Pulmonary artery endothelial cell (primary cell): ENCODE results near the gene PYCARD. TPM values are rescaled to one million over a fixed set of nuclear protein-coding genes. Genes with fewer than 3 reads are reported as not detected.
"Not testable (repeated sequence)": the region's sequence is repeated elsewhere in the genome, so short reads cannot be mapped to it uniquely, and the experiment has no call there.

Experiments used
- DNase-seq: peaks from one replicate; pipeline ENCODE4 v3.0.0-alpha.2; 2011; ENCODE audit warnings: low read depth, low spot score
- total RNA-seq: library from RNA; depleted of rRNA; stranded (reverse); fragments of >200 nt; gene quantifications from 2 replicates; pipeline ENCODE4 v1.2.3, GENCODE V29; 2014

PYCARD gene
- total RNA-seq, 1 donor from 2014 or later, result 68.2 TPM

DNA sequence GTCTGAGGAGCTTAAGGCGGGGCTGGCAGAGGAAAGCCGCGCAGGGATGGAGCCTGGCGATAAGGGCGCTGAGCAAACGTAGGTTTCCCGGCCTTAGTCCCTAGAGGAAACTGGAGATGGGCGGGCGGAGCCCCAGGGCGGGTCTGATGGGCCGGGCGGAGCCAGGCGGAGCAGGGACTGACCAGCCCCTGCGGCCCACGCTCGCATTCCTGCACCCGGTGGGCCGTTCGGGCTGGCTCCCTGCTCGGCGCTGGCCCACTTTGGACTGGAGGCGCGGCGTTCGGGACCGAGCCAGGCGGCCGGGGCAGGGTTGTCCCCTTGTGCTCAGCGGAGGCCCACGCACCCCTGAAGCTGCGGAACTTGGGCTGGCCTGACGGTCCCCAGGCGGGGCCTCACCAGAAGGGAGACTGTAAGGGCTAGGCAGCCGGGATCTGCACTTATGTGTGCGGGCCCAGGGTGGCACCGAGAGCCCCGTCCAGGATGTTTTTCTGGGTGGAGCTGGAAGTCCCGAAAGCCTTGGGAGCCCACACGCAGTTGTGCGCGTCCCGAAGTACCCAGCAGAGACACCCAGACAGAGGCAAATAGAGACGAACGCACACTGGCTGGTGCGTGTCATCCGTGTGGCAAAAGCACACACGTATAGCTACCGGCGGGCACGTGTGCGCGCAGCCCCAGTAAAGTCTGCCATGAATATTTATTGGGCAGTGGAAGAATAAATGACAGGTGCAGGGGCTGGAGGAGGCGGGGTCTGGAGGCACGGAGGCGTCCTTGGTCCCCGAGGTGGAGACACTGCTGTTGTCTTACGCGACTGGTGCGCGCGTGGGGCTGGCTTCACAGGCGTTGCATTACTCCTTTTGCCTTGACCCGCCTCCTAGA lies 13.0 kb upstream of the PYCARD start:
- no peak for DNase-seq

DNA sequence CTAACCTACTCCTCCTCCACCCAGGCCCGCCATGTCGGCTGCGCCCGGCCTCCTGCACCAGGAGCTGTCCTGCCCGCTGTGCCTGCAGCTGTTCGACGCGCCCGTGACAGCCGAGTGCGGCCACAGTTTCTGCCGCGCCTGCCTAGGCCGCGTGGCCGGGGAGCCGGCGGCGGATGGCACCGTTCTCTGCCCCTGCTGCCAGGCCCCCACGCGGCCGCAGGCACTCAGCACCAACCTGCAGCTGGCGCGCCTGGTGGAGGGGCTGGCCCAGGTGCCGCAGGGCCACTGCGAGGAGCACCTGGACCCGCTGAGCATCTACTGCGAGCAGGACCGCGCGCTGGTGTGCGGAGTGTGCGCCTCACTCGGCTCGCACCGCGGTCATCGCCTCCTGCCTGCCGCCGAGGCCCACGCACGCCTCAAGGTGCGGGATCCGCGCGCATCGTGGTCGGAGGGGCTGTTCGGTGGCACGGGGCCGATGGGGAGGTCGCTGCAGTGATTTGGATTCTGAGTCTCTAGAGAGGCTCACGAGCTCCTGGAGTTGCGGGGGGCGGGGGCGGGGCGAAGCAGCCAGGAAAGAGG lies 12.2 kb upstream of the PYCARD start:
- no peak for DNase-seq

DNA sequence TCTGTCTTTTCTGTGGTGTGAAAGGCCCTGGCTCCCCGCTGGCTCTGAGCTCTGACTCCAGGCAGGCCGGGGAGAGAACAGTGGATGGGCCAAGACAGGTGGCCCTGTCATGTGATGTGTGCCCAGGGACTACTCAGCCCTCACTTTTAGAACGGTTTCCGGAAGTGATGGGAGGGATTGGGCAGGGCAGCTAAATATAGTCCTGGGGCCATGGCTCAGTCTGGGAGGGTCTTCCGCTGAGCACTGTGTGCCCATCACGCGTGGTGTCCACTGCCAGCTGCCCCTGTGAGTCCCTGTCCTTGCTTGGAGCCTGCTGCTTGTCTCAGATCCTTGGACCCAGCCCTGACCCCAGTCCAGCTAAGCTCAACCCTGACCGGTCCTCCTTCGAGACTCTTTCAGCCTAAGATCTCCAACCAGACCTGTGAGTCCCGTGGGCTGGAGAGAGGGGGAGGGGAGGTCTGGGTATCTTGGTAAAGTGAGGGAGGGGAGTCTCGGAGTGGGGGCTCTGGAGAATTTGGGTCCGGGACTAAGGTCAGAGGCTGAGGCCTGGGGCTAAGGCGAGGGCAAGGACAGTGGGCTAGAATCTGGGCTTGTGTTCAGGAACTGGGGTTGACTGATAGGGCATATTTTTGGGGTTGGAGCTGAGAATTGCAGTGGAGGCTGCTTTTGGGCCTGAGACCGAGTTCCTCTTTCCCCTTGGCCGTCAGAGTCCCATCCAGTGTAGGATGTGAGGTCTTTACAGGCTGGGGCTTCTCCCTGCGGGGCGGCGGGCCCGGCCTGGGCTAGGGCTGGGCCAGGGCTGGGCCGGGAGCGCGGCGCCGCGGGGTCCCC lies 11.5 kb upstream of the PYCARD start, which contains the start of gene TRIM72:
Gene TRIM72, plus strand, starts transcription at position 243 of the 831 bp plus-strand sequence. CDS start 620 bp downstream, outside the sequence.
- no peak for DNase-seq

DNA sequence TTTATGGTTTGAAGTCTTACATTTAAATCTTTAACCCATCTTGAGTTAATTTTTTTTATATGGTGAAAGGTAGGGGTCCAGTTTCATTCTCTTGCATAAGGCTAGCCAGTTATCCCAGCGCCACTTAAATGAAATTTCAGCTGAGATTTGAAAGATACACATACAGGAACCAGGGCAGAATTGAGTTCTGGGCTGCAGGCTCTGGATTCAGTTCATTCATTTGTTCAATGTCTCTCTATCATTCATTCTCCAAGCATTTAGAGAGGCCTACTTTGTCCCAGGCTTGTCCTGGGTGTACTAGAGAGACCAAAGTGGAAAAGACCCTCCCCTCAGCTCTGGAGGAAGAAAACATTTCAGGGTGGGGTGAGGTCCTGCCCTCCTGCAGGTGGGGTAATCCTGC lies 10.8 kb upstream of the PYCARD start:
- DNase-seq, result no peak

DNA sequence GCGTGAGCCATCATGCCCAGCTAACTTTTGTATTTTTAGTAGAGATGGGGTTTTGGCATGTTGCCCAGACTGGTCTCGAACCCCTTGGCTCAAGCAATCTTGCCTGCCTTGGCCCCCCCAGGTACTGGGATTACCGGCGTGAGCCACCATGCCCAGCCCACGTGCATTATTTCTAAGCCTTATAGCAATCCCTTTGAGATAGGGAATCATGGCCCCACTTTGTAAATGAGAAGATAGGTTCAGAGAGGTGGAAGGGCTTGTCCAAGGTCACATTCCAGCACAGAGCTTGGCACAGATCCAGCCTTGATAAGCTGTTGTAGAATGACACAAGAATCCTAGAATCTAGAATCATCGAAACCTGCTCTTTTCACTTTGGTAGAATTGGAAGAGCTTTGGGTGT lies 4.2 kb upstream of the PYCARD start:
- no peak for DNase-seq

GRCh38 chr16:31204871-31205666 lies 2.5 kb upstream of the PYCARD start:
- no peak for DNase-seq

- no peak for DNase-seq
Observed at GRCh38 chr16:31201582-31202413, 762 bp downstream of the PYCARD start.

DNA sequence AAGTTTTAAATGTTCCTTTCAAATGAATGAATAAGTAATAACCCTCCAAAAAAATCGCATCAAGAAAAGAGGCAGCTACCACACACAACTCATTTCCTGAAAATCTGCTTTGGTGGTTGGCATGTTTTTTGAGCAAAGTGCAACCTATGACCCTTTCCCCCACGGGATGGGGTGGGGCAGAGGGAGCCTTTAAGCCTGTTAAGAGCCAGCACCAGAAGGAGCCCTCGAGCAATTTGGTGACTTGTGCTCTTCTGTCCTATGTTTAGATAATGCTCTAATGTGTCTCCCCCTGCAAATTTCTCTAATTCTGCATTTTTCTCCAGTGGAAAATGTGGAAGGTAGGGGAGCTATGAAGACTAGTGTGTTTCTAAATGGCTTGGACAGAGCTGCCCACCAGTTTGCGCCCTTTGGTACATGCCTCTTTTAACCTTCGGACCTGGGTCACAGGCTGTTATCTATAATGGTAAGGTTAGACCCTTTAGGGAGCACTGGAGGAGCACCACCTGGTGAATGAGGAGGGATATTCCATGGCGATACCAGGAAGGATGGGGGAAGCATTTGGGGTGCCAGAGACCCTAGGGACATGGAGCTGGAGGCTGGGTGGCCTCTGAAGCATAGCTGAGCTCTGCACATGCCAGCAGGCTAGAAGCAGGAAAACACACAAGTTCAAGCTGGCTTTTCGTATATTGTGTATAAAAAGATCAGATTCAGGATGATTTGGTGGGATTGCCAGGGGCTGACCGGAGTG lies 1.6 kb downstream of the PYCARD start:
- DNase-seq, result no peak

- DNase-seq, result not testable (repeated sequence)
Observed at GRCh38 chr16:31200111-31200510, 2.4 kb downstream of the PYCARD start.

- DNase-seq, result no peak
Observed at GRCh38 chr16:31199430-31200041, 3.0 kb downstream of the PYCARD start.

- DNase-seq, result no peak
Observed at GRCh38 chr16:31198207-31198882, 4.2 kb downstream of the PYCARD start.

DNA sequence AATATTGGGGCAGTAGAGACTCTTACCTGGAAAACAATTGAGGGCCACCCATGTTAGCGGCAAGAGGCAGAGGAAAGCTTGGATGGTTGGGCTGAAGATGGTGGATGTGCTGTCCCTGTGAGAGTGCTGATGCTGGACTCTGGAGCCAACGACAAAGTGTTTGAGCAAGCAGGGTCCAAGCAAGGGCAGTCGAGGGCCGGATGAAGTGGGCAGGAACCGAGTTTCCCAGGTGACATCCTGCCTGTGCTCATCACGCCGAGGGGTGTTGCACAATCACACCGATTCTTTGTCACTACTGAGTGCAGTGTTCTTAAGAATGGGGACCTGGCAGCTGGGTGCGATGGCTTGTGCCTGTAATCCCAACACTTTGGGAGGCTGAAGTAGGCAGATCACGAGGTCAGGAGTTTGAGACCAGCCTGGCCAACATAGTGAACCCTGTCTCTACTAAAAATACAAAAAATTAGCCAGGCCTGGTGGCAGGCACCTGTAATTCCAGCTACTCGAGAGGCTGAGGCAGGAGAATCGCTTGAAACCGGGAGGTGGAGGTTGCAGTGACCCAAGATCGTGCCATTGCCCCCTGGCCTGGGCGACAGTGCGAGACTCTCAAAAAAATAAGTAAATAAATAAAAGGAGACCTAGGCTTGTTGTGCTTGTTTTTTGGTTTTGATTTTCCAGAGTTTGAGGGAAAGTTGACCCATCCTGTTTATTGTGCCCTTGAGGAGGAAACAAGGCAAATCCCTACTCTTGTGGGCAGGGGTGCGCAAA lies 6.1 kb downstream of the PYCARD start:
- no peak for DNase-seq

DNA sequence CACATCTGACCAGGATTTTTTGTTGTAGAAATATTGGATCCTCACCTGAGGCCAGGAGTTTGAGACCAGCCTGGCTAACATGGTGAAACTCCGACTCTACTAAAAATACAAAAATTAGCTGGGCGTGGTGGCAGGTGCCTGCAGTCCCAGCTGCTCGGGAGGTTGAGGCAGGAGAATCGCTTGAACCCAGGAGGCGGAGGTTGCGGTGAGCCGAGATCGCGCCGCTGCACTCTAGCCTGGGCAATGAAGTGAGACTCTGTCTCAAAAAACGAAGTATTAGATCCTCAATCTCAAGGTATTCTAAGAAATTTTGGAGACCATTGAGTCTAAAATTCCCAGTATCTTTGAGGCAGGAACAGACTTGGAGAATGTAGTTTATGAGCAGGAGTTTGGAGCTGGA lies 6.7 kb downstream of the PYCARD start:
- DNase-seq, result not testable (repeated sequence)

- no peak for DNase-seq
Observed at GRCh38 chr16:31194898-31195297, 7.7 kb downstream of the PYCARD start.

DNA sequence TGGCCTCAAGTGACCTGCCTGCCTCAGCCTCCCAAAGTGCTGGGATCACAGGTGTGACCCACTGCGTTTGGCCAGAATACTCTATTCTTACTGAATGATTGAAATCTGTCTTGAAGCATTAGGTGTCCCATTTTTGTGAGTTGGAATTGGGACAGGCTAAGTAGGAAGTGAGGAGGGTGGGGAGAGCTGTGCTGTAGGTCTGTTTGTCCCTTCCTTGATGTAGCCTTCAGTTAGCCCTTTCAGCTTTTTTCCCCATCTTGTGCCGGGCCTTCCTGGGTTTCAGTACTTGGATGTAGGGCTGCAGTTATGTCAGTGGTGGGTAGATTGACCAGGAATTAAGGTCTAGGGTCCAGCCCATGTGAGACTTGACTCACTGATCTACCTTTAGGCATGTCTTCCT lies 8.7 kb downstream of the PYCARD start:
- no peak for DNase-seq

GRCh38 chr16:31192856-31193642 lies 9.5 kb downstream of the PYCARD start:
- no peak for DNase-seq
